Smooth muscle cell (in vitro differentiated cells): ENCODE data around the gene SERTAD3. TPM values are rescaled to one million over a fixed set of nuclear protein-coding genes. Genes with fewer than 3 reads are reported as not detected.

Source experiments
- DNase-seq: peaks from one replicate; lab custom pipeline; 2025; ENCODE audit not compliant: unreplicated experiment; lab: John Stamatoyannopoulos, UW
- H2AFZ ChIP-seq: fragments of 200-600 bp; sonication (generic); 2 replicates; pipeline ENCODE4 v1.6.0; 2016; ENCODE audit warnings: antibody characterized with exemption, low read depth, mild to moderate bottlenecking
- H3F3A ChIP-seq: fragments of 200-600 bp; sonication (generic); 2 replicates; pipeline ENCODE4 v1.6.0; 2017; ENCODE audit warnings: antibody characterized with exemption, low read depth
- H3K27ac ChIP-seq: fragments of 200-600 bp; sonication (generic); 2 replicates; pipeline ENCODE4 v1.5.1; 2016; ENCODE audit warnings: low read depth, mild to moderate bottlenecking
- H3K27me3 ChIP-seq: fragments of 200-600 bp; sonication (generic); 2 replicates; pipeline ENCODE4 v1.6.1; 2016; ENCODE audit warnings: low read depth, mild to moderate bottlenecking
- H3K36me3 ChIP-seq: fragments of 200-600 bp; sonication (generic); 2 replicates; pipeline ENCODE4 v1.5.1; 2016; ENCODE audit warnings: low read depth
- H3K4me1 ChIP-seq: fragments of 200-600 bp; sonication (generic); 2 replicates; pipeline ENCODE4 v1.5.1; 2016; ENCODE audit warnings: low read depth
- H3K4me2 ChIP-seq: fragments of 200-600 bp; sonication (generic); 2 replicates; pipeline ENCODE4 v1.6.0; 2016; ENCODE audit warnings: mild to moderate bottlenecking
- H3K4me3 ChIP-seq: fragments of 200-600 bp; sonication (generic); 2 replicates; pipeline ENCODE4 v1.5.1; 2016; ENCODE audit warnings: mild to moderate bottlenecking
- H3K79me2 ChIP-seq: fragments of 200-600 bp; sonication (generic); 2 replicates; pipeline ENCODE4 v1.6.0; 2016; ENCODE audit warnings: low read depth, mild to moderate bottlenecking
- H3K9ac ChIP-seq: fragments of 200-600 bp; sonication (generic); 2 replicates; pipeline ENCODE4 v1.6.0; 2016; ENCODE audit warnings: low read depth
- H3K9me3 ChIP-seq: fragments of 200-600 bp; sonication (generic); replicated peaks from 2 replicates; pipeline ENCODE4 v1.5.1; 2016; ENCODE audit warnings: low read depth
- H4K20me1 ChIP-seq: fragments of 200-600 bp; sonication (generic); 2 replicates; pipeline ENCODE4 v1.6.0; 2016; ENCODE audit warnings: low read depth
- CTCF ChIP-seq: fragments of 200-600 bp; sonication (generic); IDR thresholded peaks from 2 replicates; pipeline ENCODE4 v1.5.1; 2017; ENCODE audit warnings: borderline replicate concordance, mild to moderate bottlenecking, antibody characterized with exemption; ENCODE audit not compliant: insufficient read depth, poor library complexity, severe bottlenecking
- WGBS: methylation state at CpG from one replicate; pipeline ENCODE4 v1.1.7; 2016; ENCODE audit warnings: low lambda C conversion rate; 5-methylcytosine and 5-hydroxymethylcytosine counted together
- polyA plus RNA-seq: library from polyadenylated mRNA; unstranded; fragments of >200 nt; fragmentation: Nextera tagmentation; extraction: Ambion mirVana; gene quantifications from 2 replicates; pipeline ENCODE4 v1.2.1, GENCODE V29; 2016
- total RNA-seq: library from RNA; depleted of rRNA; stranded (reverse); fragments of >200 nt; gene quantifications from 2 replicates; pipeline ENCODE4 v1.2.3, GENCODE V29; 2014

The SERTAD3 gene
- total and polyA plus RNA-seq, 2 experiments from 2014 or later = 43.1 to 82.9 TPM

GRCh38 chr19:40422748-40423566 lies 21.2 kb downstream of the SERTAD3 start:
- H3K79me2 ChIP-seq = peaks cover 39% of the 10 kb centered on the region
- H3K27ac ChIP-seq = peak overlapping the region; percentile 97
- H3K4me1 ChIP-seq = peaks cover 18% of the 10 kb centered on the region
- 91% methylated on average over 31 of the region's 31 CpGs for WGBS
- H3K4me2 ChIP-seq = peak overlapping the region; percentile 100
- no peaks in the 10 kb centered on the region for H3K9me3 ChIP-seq
- TF ChIP-seq CTCF = no peak
- no peaks in the 10 kb centered on the region for H3K27me3 ChIP-seq
- no peak for DNase-seq
- H2AFZ ChIP-seq = no peak overlapping the region
- H3K4me3 ChIP-seq = peak overlapping the region; percentile 92
- peaks cover 29% of the 10 kb centered on the region for H4K20me1 ChIP-seq
- peaks cover 12% of the 10 kb centered on the region for H3F3A ChIP-seq
- no peaks in the 10 kb centered on the region for H3K36me3 ChIP-seq
- peak overlapping the region; percentile 98 for H3K9ac ChIP-seq

- Histone ChIP-seq H3K4me2 (peak overlapping the region; percentile 100), H3K4me1 (peaks cover 23% of the 10 kb centered on the region), H3K9ac (peak overlapping the region; percentile 73), H3K36me3 (no peaks in the 10 kb centered on the region), H3K27ac (peak overlapping the region; percentile 97), H3F3A (peaks cover 19% of the 10 kb centered on the region), H3K79me2 (peaks cover 39% of the 10 kb centered on the region), H3K9me3 (no peaks in the 10 kb centered on the region), H2AFZ (no peak overlapping the region), H3K27me3 (no peaks in the 10 kb centered on the region), H4K20me1 (peaks cover 29% of the 10 kb centered on the region), H3K4me3 (peak overlapping the region; percentile 63)
- no peak for DNase-seq
- TF ChIP-seq CTCF = no peak
- WGBS = 66% methylated on average over 16 of the region's 16 CpGs
Observed at GRCh38 chr19:40421993-40422747, 22.0 kb downstream of the SERTAD3 start.

GRCh38 chr19:40420766-40421765 lies 23.1 kb downstream of the SERTAD3 start:
- Histone ChIP-seq H3K9me3 (no peaks in the 10 kb centered on the region), H3K4me1 (peaks cover 29% of the 10 kb centered on the region), H3K27me3 (no peaks in the 10 kb centered on the region), H3F3A (peaks cover 22% of the 10 kb centered on the region), H3K9ac (peak overlapping the region; percentile 82), H3K4me3 (peak overlapping the region; percentile 63), H3K36me3 (no peaks in the 10 kb centered on the region), H3K27ac (peak overlapping the region; percentile 97), H2AFZ (no peak overlapping the region), H3K4me2 (peak overlapping the region; percentile 100), H3K79me2 (peaks cover 35% of the 10 kb centered on the region), H4K20me1 (peaks cover 29% of the 10 kb centered on the region)
- TF ChIP-seq CTCF = peak; percentile 95
- 6% methylated on average over 42 of the region's 56 CpGs for WGBS
- DNase-seq = peak; percentile 90
